IMR-90 (cell line): ENCODE results near the gene CHMP3. TPM values are rescaled to one million over a fixed set of nuclear protein-coding genes. Genes with fewer than 3 reads are reported as not detected.
"Not testable (repeated sequence)": the region's sequence is repeated elsewhere in the genome, so short reads cannot be mapped to it uniquely, and the experiment has no call there.

Experiments
- ATAC-seq: fragments of 200-7000 bp; cut with Tn5 transposase; 2 replicates; pipeline ENCODE4 v1.9.1; 2020; ENCODE audit warnings: low read depth, mild to moderate bottlenecking, moderate library complexity
- BruUV-seq: library from RNA; stranded (reverse); fragments of 400-500 nt; replicated peaks from 2 replicates; lab custom pipeline; 2021; lab: Mats Ljungman, UMichigan
- CTCF ChIA-PET: fragments of 300-600 bp; formaldehyde crosslinking; extraction: SDS; loops from one replicate; lab custom pipeline; 2021; ENCODE audit warnings: antibody characterized with exemption; lab: Yijun Ruan, JAX
- POLR2A ChIA-PET: fragments of 300-600 bp; sonication (Branson Sonifier 250); formaldehyde crosslinking; loops from one replicate; lab custom pipeline; 2022; ENCODE audit warnings: antibody characterized with exemption; ENCODE audit not compliant: unreplicated experiment; lab: Charles Lee
- DNase-seq: peaks from one replicate; pipeline ENCODE4 v3.0.0; 2013
- H2AFZ ChIP-seq: replicated peaks from 2 replicates; pipeline ENCODE3; 2013; ENCODE audit warnings: low read length, mild to moderate bottlenecking; ENCODE audit not compliant: poor library complexity
- H2AK5ac ChIP-seq: 2 replicates; pipeline ENCODE4 v1.6.1; 2013; ENCODE audit warnings: low read depth, low read length, inconsistent platforms
- H2AK9ac ChIP-seq: replicated peaks from 2 replicates; pipeline ENCODE3; 2013; ENCODE audit warnings: mild to moderate bottlenecking, low read depth, low read length, moderate library complexity; ENCODE audit not compliant: poor library complexity
- H2BK120ac ChIP-seq: 2 replicates; pipeline ENCODE4 v1.6.1; 2013; ENCODE audit warnings: low read depth, low read length, inconsistent platforms
- H2BK15ac ChIP-seq: 3 replicates; pipeline ENCODE4 v1.6.1; 2013; ENCODE audit warnings: low read depth, low read length, inconsistent platforms
- H2BK20ac ChIP-seq: 2 replicates; pipeline ENCODE4 v1.6.1; 2013; ENCODE audit warnings: low read depth, mild to moderate bottlenecking, inconsistent platforms, low read length, moderate library complexity
- H2BK5ac ChIP-seq: 2 replicates; pipeline ENCODE4 v1.6.1; 2013; ENCODE audit warnings: mild to moderate bottlenecking, low read depth, low read length, inconsistent platforms; ENCODE audit not compliant: poor library complexity, severe bottlenecking
- H3K14ac ChIP-seq: replicated peaks from 2 replicates; pipeline ENCODE4 v1.6.1; 2013; ENCODE audit warnings: low read depth, low read length, inconsistent platforms
- H3K18ac ChIP-seq: 2 replicates; pipeline ENCODE4 v1.6.1; 2013; ENCODE audit warnings: low read depth, low read length, control low read depth
- H3K23ac ChIP-seq: 2 replicates; pipeline ENCODE4 v1.6.1; 2013; ENCODE audit warnings: low read depth, low read length, inconsistent platforms
- H3K27ac ChIP-seq: 2 replicates; pipeline ENCODE4 v1.5.1; 2013; ENCODE audit warnings: mild to moderate bottlenecking, control low read depth, low read length; ENCODE audit not compliant: insufficient read depth
- H3K27me3 ChIP-seq: 2 replicates; pipeline ENCODE4 v1.6.1; 2013; ENCODE audit warnings: low read length; ENCODE audit not compliant: control insufficient read depth, insufficient read depth
- H3K36me3 ChIP-seq: 2 replicates; pipeline ENCODE4 v1.6.1; 2013; ENCODE audit warnings: low read length, mixed read lengths; ENCODE audit not compliant: control insufficient read depth, insufficient read depth
- H3K4ac ChIP-seq: 2 replicates; pipeline ENCODE4 v1.6.1; 2013; ENCODE audit warnings: low read depth, low read length, inconsistent platforms
- H3K4me1 ChIP-seq: 2 replicates; pipeline ENCODE4 v1.6.1; 2013; ENCODE audit warnings: low read length, mixed read lengths; ENCODE audit not compliant: control insufficient read depth, insufficient read depth
- H3K4me2 ChIP-seq: 2 replicates; pipeline ENCODE4 v1.6.1; 2013; ENCODE audit warnings: low read depth, mild to moderate bottlenecking, control low read depth, low read length, moderate library complexity
- H3K4me3 ChIP-seq: 2 replicates; pipeline ENCODE4 v1.5.1; 2013; ENCODE audit warnings: low read depth, mild to moderate bottlenecking, control low read depth, low read length, moderate library complexity; ENCODE audit not compliant: insufficient read depth
- H3K56ac ChIP-seq: 2 replicates; pipeline ENCODE4 v1.6.1; 2013; ENCODE audit warnings: low read length, inconsistent platforms; ENCODE audit not compliant: insufficient read depth; ENCODE audit errors: extremely low read depth
- H3K79me1 ChIP-seq, 2 experiments: 2 replicates each; pipeline ENCODE4 v1.6.1; 2013; ENCODE audit warnings: low read length in 2 of 2, inconsistent platforms in 1 of 2, low read depth in 1 of 2
- H3K9ac ChIP-seq: 2 replicates; pipeline ENCODE4 v1.6.1; 2013; ENCODE audit warnings: low read depth, low read length, control low read depth
- H3K9me1 ChIP-seq: 2 replicates; pipeline ENCODE4 v1.6.1; 2013; ENCODE audit warnings: low read length, inconsistent platforms; ENCODE audit not compliant: insufficient read depth
- H3K9me3 ChIP-seq: 2 replicates; pipeline ENCODE4 v1.6.1; 2013; ENCODE audit warnings: low read length; ENCODE audit not compliant: control insufficient read depth, insufficient read depth
- H4K20me1 ChIP-seq: 2 replicates; pipeline ENCODE4 v1.6.1; 2013; ENCODE audit warnings: low read length, inconsistent platforms; ENCODE audit not compliant: insufficient read depth
- H4K5ac ChIP-seq: 2 replicates; pipeline ENCODE4 v1.6.1; 2013; ENCODE audit warnings: mild to moderate bottlenecking, low read depth, low read length, control low read depth
- H4K8ac ChIP-seq, 2 experiments: 2 replicates each; pipeline ENCODE4 v1.6.1; 2013; ENCODE audit warnings: low read depth in 2 of 2, low read length in 2 of 2, control low read depth in 1 of 2, inconsistent platforms in 1 of 2
- H4K91ac ChIP-seq: 2 replicates; pipeline ENCODE4 v1.6.1; 2013; ENCODE audit warnings: low read depth, low read length, inconsistent platforms; ENCODE audit not compliant: insufficient read depth
- NFE2L2 ChIP-seq: fragments of 150-350 bp; IDR thresholded peaks from 2 replicates; pipeline ENCODE4 v1.6.1; 2016; ENCODE audit warnings: low read depth, mild to moderate bottlenecking, low read length
- POLR2A ChIP-seq: IDR thresholded peaks from 2 replicates; pipeline ENCODE4 v1.6.1; 2012; ENCODE audit warnings: mild to moderate bottlenecking, low read depth, low read length
- RAD21 ChIP-seq: IDR thresholded peaks from 2 replicates; pipeline ENCODE4 v1.6.1; 2012; ENCODE audit warnings: low read length, improper control_type of control experiment
- RFX5 ChIP-seq: IDR thresholded peaks from 2 replicates; pipeline ENCODE4 v1.8.0; 2012; ENCODE audit warnings: low read depth, mild to moderate bottlenecking, low read length, moderate library complexity
- whole genome bisulfite sequencing, 2 experiments: methylation state at CpG; one replicate each; pipeline versions ENCODE4 v1.1.5 to v1.1.7; 2013; ENCODE audit warnings: missing lambda C conversion rate in 2 of 2; ENCODE audit not compliant: insufficient read length in 1 of 2; ENCODE audit errors: extremely low coverage in 2 of 2; 5-methylcytosine and 5-hydroxymethylcytosine counted together
- dilution Hi-C: fragments of 300-500 bp; cut with HindIII; formaldehyde crosslinking; loops from one replicate; pipeline ENCODE4 v1.14.3; 2018; ENCODE audit warnings: low sequenced_read_pairs; ENCODE audit not compliant: unreplicated experiment
- in situ Hi-C: fragments of 300-500 bp; cut with MboI; formaldehyde crosslinking; loops from 3 replicates; pipeline ENCODE4 v1.14.3; 2019; ENCODE audit warnings: low sequenced_read_pairs, inconsistent platforms, mixed read lengths
- intact Hi-C: fragments of 100-400 bp; cut with micrococcal nuclease; formaldehyde crosslinking; loops from 2 replicates; pipeline ENCODE4 v1.10.0; 2022
- polyA plus RNA-seq, 3 experiments: library from polyadenylated mRNA; depleted of rRNA; stranded (reverse); fragments of >200 nt; gene quantifications; 2 replicates each; pipeline ENCODE4 v1.2.3, GENCODE V29; 2012; ENCODE audit warnings: low replicate concordance in 1 of 3
- total RNA-seq: library from RNA; depleted of rRNA; stranded (reverse); fragments of >200 nt; gene quantifications from 2 replicates; pipeline ENCODE4 v1.2.3, GENCODE V29; 2012
- TF ChIP-seq, protein P1 (sequence below): fragments of 150-350 bp; IDR thresholded peaks from 2 replicates; pipeline ENCODE4 v1.6.1; 2017; ENCODE audit warnings: mild to moderate bottlenecking, antibody characterized with exemption, low read length, low read depth

CHMP3 gene
- total and polyA plus RNA-seq, 2 of the 4 experiments (the other 2 are of a cell fraction): 38.4 to 84.6 TPM

DNA sequence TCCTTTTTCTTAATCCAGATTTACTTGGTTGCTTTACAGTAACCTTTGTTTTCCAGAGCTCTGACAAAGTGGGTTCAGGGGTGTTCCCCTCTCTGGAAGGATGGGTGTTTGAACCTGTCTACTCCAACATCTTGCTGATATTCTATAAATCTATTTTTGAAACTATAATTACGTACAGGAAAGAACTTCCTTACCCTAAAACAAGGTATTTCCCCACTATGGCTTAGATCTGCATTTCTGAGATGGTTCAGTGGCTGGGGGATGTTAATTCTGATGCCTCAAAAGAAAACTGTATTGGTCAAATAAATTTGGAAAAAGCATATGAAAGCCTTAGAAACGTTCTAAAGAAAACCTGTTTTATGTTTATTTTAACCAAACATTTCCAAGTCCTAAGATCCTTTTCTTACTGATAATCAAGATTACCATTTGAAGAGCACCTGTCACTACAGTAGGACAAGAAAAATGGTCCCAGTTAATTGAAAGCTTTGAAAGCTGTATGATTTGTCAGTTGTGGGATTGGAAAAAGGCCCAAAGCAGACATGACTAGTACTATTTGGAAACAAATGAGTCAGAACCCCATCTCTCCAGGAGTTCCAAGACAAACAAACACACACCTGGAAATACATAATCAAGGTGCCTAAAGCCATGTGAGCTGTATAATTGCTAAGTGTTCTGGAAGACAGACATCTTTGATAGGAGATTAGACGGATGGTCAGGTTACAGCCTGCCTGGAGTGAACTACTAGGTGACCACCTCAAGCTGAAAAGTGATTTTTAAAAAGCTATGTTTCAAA lies 64.6 kb downstream of the CHMP3 start:
- Histone ChIP-seq H2BK120ac (no peak overlapping the region), H2BK20ac (no peak overlapping the region), H4K8ac (no peak overlapping the region), H2AK5ac (no peak overlapping the region), H3K14ac (no peak overlapping the region), H3K18ac (no peak overlapping the region), H3K9me3 (peaks cover 10% of the 10 kb centered on the region), H4K5ac (no peak overlapping the region), H4K91ac (no peak overlapping the region), H3K9ac (no peak overlapping the region), H3K4ac (no peak overlapping the region), H3K4me1 (no peaks in the 10 kb centered on the region), H2AK9ac (no peak overlapping the region), H3K4me3 (no peak overlapping the region), H2AFZ (no peak overlapping the region), H4K20me1 (no peaks in the 10 kb centered on the region), H3K79me1 (peaks cover 3% of the 10 kb centered on the region in 2 experiments; a peak in 2 of 4 replicates), H3K27me3 (no peaks in the 10 kb centered on the region), H3K56ac (no peak overlapping the region), H2BK15ac (no peak overlapping the region), H2BK5ac (no peak overlapping the region), H3K9me1 (no peaks in the 10 kb centered on the region; the same call in 1 of the 2 replicates), H3K36me3 (peaks cover 39% of the 10 kb centered on the region), H3K23ac (no peak overlapping the region), H3K27ac (no peak overlapping the region), H3K4me2 (no peak overlapping the region)
- POLR2A ChIA-PET: no interaction called here
- TF ChIP-seq NFE2L2 (no peak), RFX5 (no peak), RAD21 (no peak), POLR2A (no peak)
- TF ChIP-seq, protein P1, sequence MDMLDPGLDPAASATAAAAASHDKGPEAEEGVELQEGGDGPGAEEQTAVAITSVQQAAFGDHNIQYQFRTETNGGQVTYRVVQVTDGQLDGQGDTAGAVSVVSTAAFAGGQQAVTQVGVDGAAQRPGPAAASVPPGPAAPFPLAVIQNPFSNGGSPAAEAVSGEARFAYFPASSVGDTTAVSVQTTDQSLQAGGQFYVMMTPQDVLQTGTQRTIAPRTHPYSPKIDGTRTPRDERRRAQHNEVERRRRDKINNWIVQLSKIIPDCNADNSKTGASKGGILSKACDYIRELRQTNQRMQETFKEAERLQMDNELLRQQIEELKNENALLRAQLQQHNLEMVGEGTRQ: no peak
- BruUV-seq: no TSS peak
- peak; percentile 45 for DNase-seq
- intact Hi-C loops: no loop called here
- dilution Hi-C loops: no loop called here
- in situ Hi-C loops: no loop called here
- no peak for ATAC-seq
- CTCF ChIA-PET: no interaction called here
- WGBS, 2 experiments: no CpG with 5 or more reads among the region's 3 CpGs

DNA sequence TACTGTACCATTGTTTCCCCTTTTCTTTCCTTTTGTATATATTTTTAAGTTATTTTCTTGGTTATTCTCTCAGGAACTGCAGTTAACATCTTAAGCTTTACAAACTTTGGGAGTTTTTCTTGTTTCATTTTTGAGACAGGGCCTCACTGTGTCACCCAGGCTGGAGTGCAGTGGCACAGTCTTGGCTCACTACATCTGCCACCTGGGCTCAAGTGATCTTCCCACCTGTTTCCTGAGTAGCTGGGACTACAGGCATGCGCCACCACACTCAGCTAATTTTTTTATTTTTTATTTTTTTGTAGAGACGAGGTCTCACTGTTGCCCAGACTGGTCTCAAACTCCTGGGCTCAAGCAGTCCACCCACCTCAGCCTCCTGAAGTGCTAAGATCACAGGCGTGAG lies 66.9 kb downstream of the CHMP3 start:
- H4K91ac ChIP-seq, H3K56ac ChIP-seq, in situ Hi-C loops, H4K5ac ChIP-seq, dilution Hi-C loops, ATAC-seq, CTCF ChIA-PET, H3K23ac ChIP-seq, H3K4me2 ChIP-seq, H2BK15ac ChIP-seq, H3K4ac ChIP-seq, POLR2A ChIA-PET, H3K27ac ChIP-seq, H3K79me1 ChIP-seq, H2BK20ac ChIP-seq, H3K4me1 ChIP-seq, H4K20me1 ChIP-seq, H3K9ac ChIP-seq, H3K14ac ChIP-seq, H2AK9ac ChIP-seq, BruUV-seq, intact Hi-C loops, H3K18ac ChIP-seq, H3K27me3 ChIP-seq, H2AFZ ChIP-seq, H4K8ac ChIP-seq, H3K4me3 ChIP-seq, H3K9me3 ChIP-seq, H2AK5ac ChIP-seq, DNase-seq, H2BK5ac ChIP-seq, H3K9me1 ChIP-seq, H2BK120ac ChIP-seq: not testable (repeated sequence)
- H3K36me3 ChIP-seq: peaks cover 48% of the 10 kb centered on the region
- WGBS, 2 experiments: no CpG with 5 or more reads among the region's 3 CpGs
